CD4-positive, alpha-beta memory T cell (primary cell): ENCODE results near the gene CEMIP2. TPM values are rescaled to one million over a fixed set of nuclear protein-coding genes. Genes with fewer than 3 reads are reported as not detected.
A peak's percentile ranks its signal among the peaks of the same experiment; 100 is the strongest.

Experiments used
- CTCF ChIA-PET: fragments of 350-600 bp; sonication (Branson Sonifier 250); formaldehyde crosslinking; loops from one replicate; lab custom pipeline; 2021; ENCODE audit warnings: inconsistent platforms; ENCODE audit not compliant: partially characterized antibody; lab: Charles Lee
- POLR2A ChIA-PET: fragments of 350-600 bp; sonication (Branson Sonifier 250); formaldehyde crosslinking; loops from one replicate; lab custom pipeline; 2021; ENCODE audit not compliant: partially characterized antibody; lab: Charles Lee
- DNase-seq, 5 donors: peaks; one replicate each; pipeline versions ENCODE4 v3.0.0 to v3.0.0-alpha.2; 2020 to 2022; ENCODE audit warnings: mixed read lengths in 1 of 5
- H3K27ac ChIP-seq: one replicate; pipeline ENCODE4 v1.7.0; 2013; ENCODE audit warnings: low read depth, low read length
- H3K27me3 ChIP-seq: 2 replicates; pipeline ENCODE4 v1.7.0; 2013; ENCODE audit warnings: mild to moderate bottlenecking, low read length, moderate library complexity; ENCODE audit not compliant: insufficient read depth
- H3K36me3 ChIP-seq: 2 replicates; pipeline ENCODE4 v1.7.0; 2013; ENCODE audit warnings: mild to moderate bottlenecking, low read length, moderate library complexity; ENCODE audit not compliant: insufficient read depth
- H3K4me1 ChIP-seq: 2 replicates; pipeline ENCODE4 v1.7.0; 2013; ENCODE audit warnings: mild to moderate bottlenecking, low read length, moderate library complexity; ENCODE audit not compliant: insufficient read depth
- H3K4me3 ChIP-seq, 2 donors: one replicate each; pipeline ENCODE4 v1.7.0; 2013; ENCODE audit warnings: low read length in 2 of 2, mild to moderate bottlenecking in 1 of 2
- H3K9me3 ChIP-seq, 2 donors: one replicate each; pipeline ENCODE4 v1.7.0; 2013; ENCODE audit warnings: low read length in 2 of 2, control low read depth in 1 of 2; ENCODE audit not compliant: control insufficient read depth in 1 of 2
- H3K27ac Mint-ChIP-seq, 7 donors: one replicate each; pipeline ENCODE4 v1.8.0; 2020 to 2021; ENCODE audit warnings: mixed read lengths in 7 of 7, mild to moderate bottlenecking in 6 of 7, inconsistent platforms in 3 of 7, moderate library complexity in 3 of 7
- H3K27me3 Mint-ChIP-seq, 2 donors: one replicate each; pipeline ENCODE4 v1.8.0; 2020 to 2021; ENCODE audit warnings: mixed read lengths in 2 of 2
- H3K36me3 Mint-ChIP-seq, 2 donors: one replicate each; pipeline ENCODE4 v1.8.0; 2020 to 2021; ENCODE audit warnings: mixed read lengths in 2 of 2, inconsistent platforms in 1 of 2, mild to moderate bottlenecking in 1 of 2
- H3K4me1 Mint-ChIP-seq, 4 donors: one replicate each; pipeline ENCODE4 v1.8.0; 2020 to 2021; ENCODE audit warnings: mixed read lengths in 4 of 4, mild to moderate bottlenecking in 1 of 4
- H3K4me3 Mint-ChIP-seq, 8 donors: one replicate each; pipeline ENCODE4 v1.8.0; 2020 to 2021; ENCODE audit warnings: mixed read lengths in 8 of 8, mild to moderate bottlenecking in 7 of 8, moderate library complexity in 6 of 8, inconsistent platforms in 3 of 8
- H3K9me3 Mint-ChIP-seq, 8 donors: one replicate each; pipeline ENCODE4 v1.8.0; 2020 to 2021; ENCODE audit warnings: mixed read lengths in 8 of 8, mild to moderate bottlenecking in 5 of 8, inconsistent platforms in 3 of 8, moderate library complexity in 1 of 8
- intact Hi-C: fragments of 100-400 bp; cut with micrococcal nuclease; formaldehyde crosslinking; loops from one replicate; pipeline ENCODE4 v1.15.1; 2023
- polyA plus RNA-seq, 2 donors: library from polyadenylated mRNA; unstranded; fragments of 300-500 nt; fragmentation: Illumina TruSeq; gene quantifications; one replicate each; pipeline ENCODE4 v1.2.3, GENCODE V29; 2021
- total RNA-seq, 2 experiments: library from RNA; stranded (reverse); gene quantifications; one replicate each; pipeline ENCODE4 v1.2.3, GENCODE V29; 2021

Gene CEMIP2
- total and polyA plus RNA-seq, 4 experiments from 2014 or later, result 10.0 to 89.4 (median 50.7) TPM

DNA sequence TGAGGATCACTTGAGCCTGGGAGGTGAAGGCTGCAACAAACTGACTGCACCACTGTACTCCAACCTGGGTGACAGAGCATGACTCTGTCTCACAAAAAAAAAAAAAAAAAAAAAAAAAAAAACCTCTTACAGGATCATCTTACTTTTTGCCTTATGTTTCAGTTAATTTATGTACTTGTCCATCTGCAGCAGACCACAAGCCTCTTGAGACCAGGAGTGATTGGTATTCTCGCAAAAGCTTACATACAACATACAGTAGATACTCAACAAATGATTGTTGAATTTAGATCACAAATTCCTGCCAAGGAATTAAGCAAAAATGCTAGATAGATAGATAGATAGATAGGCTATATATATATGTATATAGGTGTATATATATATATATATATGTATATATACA is 12.4 kb downstream of the CEMIP2 start:
- H3K27me3 ChIP-seq, result no peaks in the 10 kb centered on the region
- Mint-ChIP-seq H3K4me1 (peaks cover 52 to 74% (median 66%) of the 10 kb centered on the region in 4 donors), H3K36me3 (peaks cover 6 to 11% of the 10 kb centered on the region in 2 donors), H3K27me3 (no peaks in the 10 kb centered on the region), H3K4me3 (no peak overlapping the region), H3K9me3 (peaks cover 0 to 2% (median 0%) of the 10 kb centered on the region in 8 donors), H3K27ac (no peak overlapping the region)
- no peak for DNase-seq
- intact Hi-C loops, result no loop called here
- H3K27ac ChIP-seq, result no peak overlapping the region
- H3K36me3 ChIP-seq, result no peaks in the 10 kb centered on the region
- H3K9me3 ChIP-seq, result no peaks in the 10 kb centered on the region
- POLR2A ChIA-PET, result interaction anchor here (1.1 to 1.9 kb wide), 2 partner anchors 11 to 155 kb away, joined by 3 to 12 read pairs; partner anchors contain the start of genes ABHD17B and CEMIP2
- no peak overlapping the region for H3K4me3 ChIP-seq
- H3K4me1 ChIP-seq, result peaks cover 68% of the 10 kb centered on the region
- CTCF ChIA-PET, result interaction anchor here (0.7 to 1.7 kb wide), 6 partner anchors 10 to 269 kb away, joined by 3 to 7 read pairs (median 4); no protein-coding TSS in a partner anchor

DNA sequence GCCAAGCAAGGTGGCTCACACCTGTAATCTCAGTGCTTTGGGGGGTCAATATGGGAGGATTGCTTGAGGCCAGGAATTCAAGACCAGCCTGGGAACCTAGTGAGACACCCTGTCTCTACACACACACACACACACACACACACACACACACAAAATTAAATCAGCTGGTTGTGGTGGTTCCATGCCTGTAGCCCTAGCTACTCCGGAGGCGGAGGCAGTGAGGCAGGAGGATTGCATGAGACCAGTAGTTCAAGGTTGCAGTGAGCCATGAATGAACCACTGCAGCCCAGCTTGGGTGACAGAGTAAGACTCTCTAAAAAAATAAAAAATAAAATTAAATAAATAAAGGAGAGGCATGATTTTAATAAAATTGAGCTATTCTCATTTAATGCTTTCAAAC is 13.1 kb downstream of the CEMIP2 start:
- Mint-ChIP-seq H3K4me1 (peaks cover 48 to 68% (median 60%) of the 10 kb centered on the region in 4 donors), H3K4me3 (peak overlapping the region in 2 of 8 donors; percentile 20 to 29), H3K36me3 (peaks cover 6 to 10% of the 10 kb centered on the region in 2 donors), H3K9me3 (peaks cover 0 to 2% (median 0%) of the 10 kb centered on the region in 8 donors), H3K27me3 (no peaks in the 10 kb centered on the region), H3K27ac (no peak overlapping the region)
- Histone ChIP-seq H3K36me3 (no peaks in the 10 kb centered on the region), H3K4me1 (peaks cover 62% of the 10 kb centered on the region), H3K9me3 (no peaks in the 10 kb centered on the region), H3K27ac (no peak overlapping the region), H3K4me3 (no peak overlapping the region), H3K27me3 (no peaks in the 10 kb centered on the region)
- intact Hi-C loops, result no loop called here
- ChIA-PET POLR2A (interaction anchor here (1.1 to 1.9 kb wide), 2 partner anchors 12 to 155 kb away, joined by 3 to 12 read pairs; partner anchors contain the start of genes ABHD17B and CEMIP2), CTCF (interaction anchor here (0.7 to 1.7 kb wide), 6 partner anchors 11 to 269 kb away, joined by 3 to 7 read pairs (median 4); no protein-coding TSS in a partner anchor)
- DNase-seq, result no peak

DNA sequence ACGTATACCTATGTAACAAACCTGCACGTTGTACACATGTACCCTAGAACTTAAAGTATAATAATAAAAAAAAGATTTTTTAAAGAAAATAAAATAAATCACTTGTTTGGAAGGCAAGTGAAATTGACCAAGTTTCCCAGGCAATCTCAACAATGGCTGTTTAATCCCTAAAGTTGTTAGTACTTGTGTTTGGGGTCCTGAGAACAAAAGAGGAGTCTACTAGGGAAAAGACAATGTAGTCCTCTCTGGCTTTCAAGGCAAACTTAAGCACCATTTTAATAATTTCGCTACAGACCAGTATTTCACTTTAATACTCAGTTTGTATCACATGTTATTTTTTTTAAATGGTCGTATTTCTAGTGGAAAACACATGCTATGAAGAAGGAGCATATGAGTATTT is 14.2 kb downstream of the CEMIP2 start:
- Histone ChIP-seq H3K36me3 (peaks cover 7% of the 10 kb centered on the region), H3K4me1 (peaks cover 56% of the 10 kb centered on the region), H3K4me3 (no peak overlapping the region), H3K9me3 (no peaks in the 10 kb centered on the region), H3K27ac (no peak overlapping the region), H3K27me3 (no peaks in the 10 kb centered on the region)
- H3K27me3 Mint-ChIP-seq, result no peaks in the 10 kb centered on the region
- ChIA-PET CTCF (interaction anchor here (1.2 kb wide), 1 partner anchor 149 kb away, joined by 3 read pairs; no protein-coding TSS in a partner anchor), POLR2A (interaction anchor here (1.9 kb wide), 1 partner anchor 13 kb away, joined by 12 read pairs; the partner anchor contains the start of gene CEMIP2)
- peaks cover 47 to 62% (median 55%) of the 10 kb centered on the region in 4 donors for H3K4me1 Mint-ChIP-seq
- H3K36me3 Mint-ChIP-seq, result peaks cover 16 to 17% of the 10 kb centered on the region in 2 donors
- DNase-seq, result no peak
- H3K4me3 Mint-ChIP-seq, result no peak overlapping the region
- intact Hi-C loops, result no loop called here
- peaks cover 0 to 2% (median 0%) of the 10 kb centered on the region in 8 donors for H3K9me3 Mint-ChIP-seq
- no peak overlapping the region for H3K27ac Mint-ChIP-seq

DNA sequence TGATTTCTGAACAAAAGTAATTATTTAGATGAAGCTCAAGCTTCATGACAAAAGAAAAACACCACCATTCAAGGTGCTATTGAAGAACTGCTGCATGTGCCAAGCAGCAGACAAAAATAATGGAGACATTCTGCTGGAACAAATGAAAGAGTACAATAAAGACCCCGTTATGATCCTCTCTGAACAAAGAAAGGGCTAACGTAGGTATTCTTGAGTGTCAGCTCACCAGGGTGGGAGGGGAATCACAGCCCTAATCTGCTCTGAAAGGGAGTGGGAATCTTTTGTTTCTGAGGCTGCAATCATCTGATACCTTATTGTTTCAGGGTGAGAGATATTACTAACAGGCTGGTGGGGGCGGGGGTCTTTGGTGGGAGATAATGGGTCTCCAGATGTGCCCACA is 15.4 kb downstream of the CEMIP2 start:
- H3K27me3 Mint-ChIP-seq, result no peaks in the 10 kb centered on the region
- CTCF ChIA-PET, result interaction anchor here (1.0 kb wide), 1 partner anchor 123 kb away, joined by 4 read pairs; no protein-coding TSS in a partner anchor
- Histone ChIP-seq H3K4me3 (no peak overlapping the region), H3K4me1 (peaks cover 44% of the 10 kb centered on the region), H3K36me3 (peaks cover 17% of the 10 kb centered on the region), H3K9me3 (no peaks in the 10 kb centered on the region), H3K27me3 (no peaks in the 10 kb centered on the region), H3K27ac (no peak overlapping the region)
- H3K4me3 Mint-ChIP-seq, result peak overlapping the region in 1 of 8 donors; percentile 15
- H3K36me3 Mint-ChIP-seq, result peaks cover 24 to 26% of the 10 kb centered on the region in 2 donors
- peaks cover 41 to 57% (median 50%) of the 10 kb centered on the region in 4 donors for H3K4me1 Mint-ChIP-seq
- no peak for DNase-seq
- peaks cover 0 to 2% (median 0%) of the 10 kb centered on the region in 8 donors for H3K9me3 Mint-ChIP-seq
- intact Hi-C loops, result no loop called here
- POLR2A ChIA-PET, result interaction anchor here (2.0 kb wide), 1 partner anchor 14 kb away, joined by 9 read pairs; no protein-coding TSS in a partner anchor
- peak overlapping the region in 2 of 7 donors; percentile 3 to 39 for H3K27ac Mint-ChIP-seq

DNA sequence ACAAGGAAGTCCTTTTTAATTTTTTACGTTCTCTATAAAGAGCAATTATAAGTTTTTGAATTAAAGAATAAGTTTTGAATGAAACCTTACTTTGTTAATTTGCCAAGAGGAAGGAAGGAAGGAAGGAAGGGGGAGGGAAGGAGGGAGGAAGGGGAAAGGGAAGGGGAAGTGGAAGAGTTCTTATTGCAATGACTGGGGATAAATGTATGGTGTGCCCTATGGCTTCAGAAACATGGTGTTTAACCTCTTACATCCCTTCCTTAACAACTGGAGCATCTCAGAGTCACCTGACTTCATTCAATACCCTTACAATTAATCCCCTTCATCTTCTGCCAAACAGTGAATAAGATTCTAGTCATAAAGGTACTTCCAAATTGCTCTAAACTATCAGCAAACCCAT is 16.0 kb downstream of the CEMIP2 start:
- Mint-ChIP-seq H3K36me3 (peaks cover 29 to 32% of the 10 kb centered on the region in 2 donors), H3K4me1 (peaks cover 41 to 53% (median 48%) of the 10 kb centered on the region in 4 donors), H3K27ac (peak overlapping the region in 1 of 7 donors; percentile 9), H3K4me3 (peak overlapping the region in 1 of 8 donors; percentile 13), H3K9me3 (peaks cover 0 to 2% (median 0%) of the 10 kb centered on the region in 8 donors), H3K27me3 (no peaks in the 10 kb centered on the region)
- DNase-seq, result no peak
- Histone ChIP-seq H3K27ac (no peak overlapping the region), H3K36me3 (peaks cover 17% of the 10 kb centered on the region), H3K9me3 (no peaks in the 10 kb centered on the region), H3K4me3 (no peak overlapping the region), H3K27me3 (no peaks in the 10 kb centered on the region), H3K4me1 (peaks cover 38% of the 10 kb centered on the region)
- POLR2A ChIA-PET, result interaction anchor here (2.0 kb wide), 1 partner anchor 15 kb away, joined by 9 read pairs; no protein-coding TSS in a partner anchor
- intact Hi-C loops, result no loop called here
- CTCF ChIA-PET, result interaction anchor here (1.4 kb wide), 1 partner anchor 14 kb away, joined by 3 read pairs; no protein-coding TSS in a partner anchor

DNA sequence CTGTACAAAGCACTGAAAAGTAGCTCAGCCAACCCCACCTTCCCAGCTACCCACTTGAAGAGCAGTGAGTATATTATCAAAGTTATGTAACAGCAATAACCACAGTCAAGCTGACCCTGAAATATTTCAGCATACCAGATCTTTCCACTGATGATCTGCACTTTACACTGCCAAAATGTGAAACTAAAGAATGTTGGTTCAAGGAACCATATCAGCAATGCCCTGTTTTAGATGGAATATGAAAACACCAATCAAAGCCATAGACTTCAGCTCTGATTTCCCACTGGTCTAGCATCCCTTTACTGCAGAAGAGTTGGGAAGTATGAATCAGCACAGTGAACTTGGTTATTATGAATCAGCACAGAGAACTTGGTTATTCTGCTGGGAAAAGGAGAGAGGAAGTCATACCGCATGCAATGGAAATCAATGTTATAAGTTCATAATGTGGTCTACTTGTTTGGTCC is 20.0 kb downstream of the CEMIP2 start:
- H3K4me1 Mint-ChIP-seq, result peaks cover 27 to 35% (median 30%) of the 10 kb centered on the region in 4 donors
- Histone ChIP-seq H3K4me1 (peaks cover 15% of the 10 kb centered on the region), H3K4me3 (no peak overlapping the region), H3K36me3 (peaks cover 23% of the 10 kb centered on the region), H3K9me3 (no peaks in the 10 kb centered on the region), H3K27me3 (no peaks in the 10 kb centered on the region), H3K27ac (no peak overlapping the region)
- intact Hi-C loops, result no loop called here
- POLR2A ChIA-PET, result interaction anchor here (2.2 kb wide), 1 partner anchor 20 kb away, joined by 12 read pairs; the partner anchor contains the start of gene CEMIP2
- H3K36me3 Mint-ChIP-seq, result peaks cover 58% of the 10 kb centered on the region in 2 donors
- H3K27ac Mint-ChIP-seq, result peak overlapping the region in 2 of 7 donors; percentile 45 to 58
- no peak overlapping the region for H3K4me3 Mint-ChIP-seq
- H3K27me3 Mint-ChIP-seq, result no peaks in the 10 kb centered on the region
- H3K9me3 Mint-ChIP-seq, result peaks cover 0 to 3% (median 0%) of the 10 kb centered on the region in 8 donors
- CTCF ChIA-PET, result interaction anchor here (0.6 to 2.0 kb wide), 5 partner anchors 21 to 261 kb away, joined by 3 to 10 read pairs (median 4); no protein-coding TSS in a partner anchor
- no peak for DNase-seq

DNA sequence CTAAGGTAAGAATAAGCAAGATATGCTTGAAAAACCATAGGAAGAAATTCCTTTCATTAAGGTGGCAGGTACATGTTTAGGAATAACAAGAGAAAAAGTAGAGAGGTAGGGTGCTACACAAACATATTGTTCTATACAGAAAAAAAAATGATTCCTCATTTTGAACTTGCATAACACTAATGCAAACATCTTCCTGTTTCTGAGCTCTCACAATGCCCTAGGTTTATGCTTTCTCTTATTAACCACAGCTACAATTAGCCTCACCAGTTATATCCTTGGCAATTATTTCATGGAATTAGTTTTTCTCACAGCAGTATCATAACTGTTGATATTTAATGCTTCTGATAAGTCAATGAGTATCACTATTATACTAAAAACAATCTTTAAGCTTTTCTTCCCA is 20.7 kb downstream of the CEMIP2 start:
- no peaks in the 10 kb centered on the region for H3K27me3 ChIP-seq
- peaks cover 20 to 31% (median 25%) of the 10 kb centered on the region in 4 donors for H3K4me1 Mint-ChIP-seq
- peaks cover 0 to 3% (median 0%) of the 10 kb centered on the region in 8 donors for H3K9me3 Mint-ChIP-seq
- H3K4me1 ChIP-seq, result peaks cover 7% of the 10 kb centered on the region
- H3K4me3 ChIP-seq, result no peak overlapping the region
- H3K4me3 Mint-ChIP-seq, result no peak overlapping the region
- H3K36me3 ChIP-seq, result peaks cover 23% of the 10 kb centered on the region
- no peak overlapping the region for H3K27ac ChIP-seq
- CTCF ChIA-PET, result interaction anchor here (0.6 to 2.0 kb wide), 6 partner anchors 20 to 262 kb away, joined by 3 to 10 read pairs (median 4); no protein-coding TSS in a partner anchor
- no peak overlapping the region for H3K27ac Mint-ChIP-seq
- DNase-seq, result no peak
- intact Hi-C loops, result no loop called here
- POLR2A ChIA-PET, result interaction anchor here (2.2 kb wide), 1 partner anchor 21 kb away, joined by 12 read pairs; the partner anchor contains the start of gene CEMIP2
- peaks cover 55 to 62% of the 10 kb centered on the region in 2 donors for H3K36me3 Mint-ChIP-seq
- no peaks in the 10 kb centered on the region for H3K9me3 ChIP-seq
- H3K27me3 Mint-ChIP-seq, result no peaks in the 10 kb centered on the region
